A549 (cell line): ENCODE results near the gene HDAC7. TPM values are rescaled to one million over a fixed set of nuclear protein-coding genes. Genes with fewer than 3 reads are reported as not detected.
A peak's percentile ranks its signal among the peaks of the same experiment; 100 is the strongest.

Source experiments
- ATAC-seq, 2 experiments: fragments of 200-7000 bp in 1 of 2; fragments of >200 bp in 1 of 2; cut with Nextera tagmentation in 1 of 2; cut with Tn5 transposase in 1 of 2; 3 replicates each; pipeline versions ENCODE4 v1.8.0 to v1.9.1; 2018 to 2020; ENCODE audit warnings: mild to moderate bottlenecking in 1 of 2, moderate library complexity in 1 of 2
- CTCF ChIA-PET: fragments of 300-600 bp; sonication (Branson Sonifier 250); formaldehyde crosslinking; extraction: SDS; loops from one replicate; lab custom pipeline; 2021; ENCODE audit warnings: antibody characterized with exemption, inconsistent platforms; lab: Yijun Ruan, JAX
- POLR2A ChIA-PET: fragments of 350-600 bp; formaldehyde crosslinking; extraction: SDS; loops from one replicate; lab custom pipeline; 2021; ENCODE audit warnings: antibody characterized with exemption, inconsistent platforms; lab: Yijun Ruan, JAX
- DNase-seq, 2 experiments: peaks; one replicate each; pipeline versions ENCODE4 v3.0.0 to v3.0.0-alpha.2; 2011 to 2016; ENCODE audit warnings: low read depth in 1 of 2, low spot score in 1 of 2
- FAIRE-seq: peaks from 2 replicates; lab custom pipeline; 2011; peaks lifted over from hg19 to GRCh38; lab: Jason Lieb, UNC
- H3K27ac ChIP-seq, 2 experiments: fragments of >200 bp; sonication (Bioruptor Twin); formaldehyde crosslinking; 3 replicates each; pipeline ENCODE4 v1.5.1; 2016 to 2017
- H3K4me1 ChIP-seq: fragments of >200 bp; sonication (Bioruptor Twin); formaldehyde crosslinking; 3 replicates; pipeline ENCODE4 v1.6.1; 2016
- H3K4me2 ChIP-seq: fragments of >200 bp; sonication (Bioruptor Twin); formaldehyde crosslinking; 3 replicates; pipeline ENCODE4 v1.6.1; 2016
- H3K4me3 ChIP-seq: fragments of >200 bp; sonication (Bioruptor Twin); formaldehyde crosslinking; 3 replicates; pipeline ENCODE4 v1.5.1; 2016
- H3K9me3 ChIP-seq: fragments of >200 bp; sonication (Bioruptor Twin); formaldehyde crosslinking; 3 replicates; pipeline ENCODE4 v1.6.1; 2016
- CBX2 ChIP-seq: fragments of 200-600 bp; sonication (generic); IDR thresholded peaks from 2 replicates; pipeline ENCODE4 v1.6.1; 2016; ENCODE audit warnings: low read depth, mild to moderate bottlenecking, borderline replicate concordance
- EHF ChIP-seq: fragments of 250-450 bp; sonication (Bioruptor Pico); IDR thresholded peaks from 2 replicates; pipeline ENCODE4 v1.5.0; 2020; ENCODE audit warnings: mild to moderate bottlenecking
- FOSB ChIP-seq: fragments of 250-450 bp; sonication (Bioruptor Pico); IDR thresholded peaks from 2 replicates; pipeline ENCODE4 v1.5.0; 2020; ENCODE audit warnings: mild to moderate bottlenecking, moderate library complexity
- FOSL2 ChIP-seq, 2 experiments: fragments of 450-650 bp in 1 of 2; fragments of >200 bp in 1 of 2; sonication (Bioruptor Twin) in 1 of 2; formaldehyde crosslinking; IDR thresholded peaks; 2 replicates each; pipeline versions ENCODE4 v1.5.0 to v1.6.1; 2016 to 2020; ENCODE audit warnings: mild to moderate bottlenecking in 1 of 2, moderate library complexity in 1 of 2
- GATA3 ChIP-seq: IDR thresholded peaks from 2 replicates; pipeline ENCODE4 v1.6.1; 2012; ENCODE audit warnings: borderline replicate concordance
- HEYL ChIP-seq: fragments of 250-450 bp; sonication (Bioruptor Pico); IDR thresholded peaks from 2 replicates; pipeline ENCODE4 v1.8.0; 2021; ENCODE audit warnings: mild to moderate bottlenecking, moderate library complexity
- HOXA7 ChIP-seq: fragments of 250-450 bp; sonication (Bioruptor Pico); IDR thresholded peaks from 2 replicates; pipeline ENCODE4 v1.5.0; 2020; ENCODE audit warnings: mild to moderate bottlenecking, moderate library complexity
- KDM5A ChIP-seq: fragments of 200-600 bp; sonication (generic); IDR thresholded peaks from 2 replicates; pipeline ENCODE4 v1.6.1; 2016; ENCODE audit warnings: antibody characterized with exemption, mild to moderate bottlenecking
- PHF8 ChIP-seq: fragments of 200-600 bp; sonication (generic); IDR thresholded peaks from 2 replicates; pipeline ENCODE4 v1.6.1; 2016; ENCODE audit warnings: low read depth, mild to moderate bottlenecking, antibody characterized with exemption, moderate library complexity, borderline replicate concordance
- RARB ChIP-seq: fragments of 250-450 bp; sonication (Bioruptor Pico); IDR thresholded peaks from 2 replicates; pipeline ENCODE4 v1.8.0; 2021; ENCODE audit warnings: mild to moderate bottlenecking, moderate library complexity
- RNF2 ChIP-seq: fragments of 200-600 bp; sonication (generic); IDR thresholded peaks from 2 replicates; pipeline ENCODE4 v1.6.1; 2016; ENCODE audit warnings: low read depth, mild to moderate bottlenecking, antibody characterized with exemption, moderate library complexity, borderline replicate concordance
- ZFP36 ChIP-seq: fragments of 450-650 bp; IDR thresholded peaks from 2 replicates; pipeline ENCODE4 v1.6.1; 2014; ENCODE audit warnings: borderline replicate concordance; ENCODE audit not compliant: partially characterized antibody
- WGBS: methylation state at CpG from one replicate; pipeline ENCODE4 v1.1.6; 2017; ENCODE audit errors: missing lambda C conversion rate; 5-methylcytosine and 5-hydroxymethylcytosine counted together
- polyA plus RNA-seq, 4 experiments: library from polyadenylated mRNA; depleted of rRNA in 3 of 4; stranded (reverse); fragments of >200 nt; fragmentation: RNase III in 1 of 4; extraction: RNeasy Plus Mini Kit Qiagen cat#74134 plus additional on column Dnase treatment in 1 of 4; gene quantifications; 2 replicates in 3 of 4; 3 replicates in 1 of 4; pipeline ENCODE4 v1.2.3, GENCODE V29; 2011 to 2017
- TF ChIP-seq, protein P1 (sequence below): fragments of 250-450 bp; sonication (Bioruptor Pico); IDR thresholded peaks from 2 replicates; pipeline ENCODE4 v1.5.0; 2021; ENCODE audit warnings: mild to moderate bottlenecking, moderate library complexity, borderline replicate concordance
- TF ChIP-seq, protein P2 (sequence below): fragments of >200 bp; sonication (Bioruptor Twin); formaldehyde crosslinking; IDR thresholded peaks from 3 replicates; pipeline ENCODE4 v1.5.1; 2016
- TF ChIP-seq, protein P3 (sequence below): fragments of >200 bp; sonication (Bioruptor Twin); formaldehyde crosslinking; IDR thresholded peaks from 2 replicates; pipeline ENCODE4 v1.6.1; 2016
- TF ChIP-seq, protein P4 (sequence below): fragments of 200-600 bp; sonication (generic); IDR thresholded peaks from 2 replicates; pipeline ENCODE4 v1.6.1; 2016; ENCODE audit warnings: antibody characterized with exemption, mild to moderate bottlenecking, moderate library complexity
- TF ChIP-seq, protein P5 (sequence below): fragments of 450-650 bp; IDR thresholded peaks from 2 replicates; pipeline ENCODE4 v1.6.1; 2014; ENCODE audit warnings: antibody characterized with exemption
- TF ChIP-seq, protein P6 (sequence below): IDR thresholded peaks from 2 replicates; pipeline ENCODE4 v1.6.1; 2012

The HDAC7 gene
- polyA plus RNA-seq, 2 of the 4 experiments (the other 2 are of a cell fraction): 17.2 to 36.0 TPM

DNA sequence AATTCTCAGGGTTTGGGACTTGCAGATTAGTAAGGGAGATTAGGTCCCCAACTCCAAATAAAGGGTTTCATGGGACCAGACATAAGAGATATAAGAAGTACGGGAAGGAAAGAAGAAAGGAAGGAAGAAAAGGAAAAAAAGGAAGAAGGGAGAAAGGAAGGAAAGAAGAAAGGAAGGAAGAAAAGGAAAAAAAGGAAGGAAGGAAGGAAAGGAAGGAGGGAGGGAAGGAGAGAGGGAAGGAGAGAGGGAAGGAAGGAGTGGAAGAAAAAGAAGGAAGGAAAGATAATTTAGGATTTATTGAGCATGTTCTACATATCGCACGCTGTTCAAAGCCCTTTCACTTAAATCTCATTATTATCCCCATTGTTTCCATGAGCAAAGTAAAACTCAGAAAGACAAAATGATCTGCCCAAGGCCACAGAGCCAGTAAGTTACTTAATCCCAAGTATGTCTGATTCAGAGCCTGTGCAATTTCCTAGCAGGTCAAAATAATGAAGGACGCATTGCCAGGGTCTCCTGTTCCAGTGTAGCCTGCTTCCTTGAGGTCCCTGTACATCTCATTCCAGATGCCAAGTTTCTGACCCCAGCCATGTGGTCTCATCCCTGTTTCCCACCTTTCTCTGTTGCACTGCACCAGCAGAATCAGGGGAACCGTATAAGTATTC lies 3.9 kb upstream of the HDAC7 start:
- TF ChIP-seq FOSB (no peak), EHF (CRISPR knock-in tag) (no peak), FOSL2 (IDR thresholded peaks at IDR 0.05) (no peak), FOSL2 (CRISPR knock-in tag; IDR thresholded peaks at IDR 0.05) (no peak), HOXA7 (no peak), KDM5A (no peak), RNF2 (no peak), GATA3 (no peak), PHF8 (no peak), ZFP36 (no peak), RARB (CRISPR knock-in tag) (no peak), HEYL (CRISPR knock-in tag) (no peak), CBX2 (no peak)
- TF ChIP-seq, protein P1, sequence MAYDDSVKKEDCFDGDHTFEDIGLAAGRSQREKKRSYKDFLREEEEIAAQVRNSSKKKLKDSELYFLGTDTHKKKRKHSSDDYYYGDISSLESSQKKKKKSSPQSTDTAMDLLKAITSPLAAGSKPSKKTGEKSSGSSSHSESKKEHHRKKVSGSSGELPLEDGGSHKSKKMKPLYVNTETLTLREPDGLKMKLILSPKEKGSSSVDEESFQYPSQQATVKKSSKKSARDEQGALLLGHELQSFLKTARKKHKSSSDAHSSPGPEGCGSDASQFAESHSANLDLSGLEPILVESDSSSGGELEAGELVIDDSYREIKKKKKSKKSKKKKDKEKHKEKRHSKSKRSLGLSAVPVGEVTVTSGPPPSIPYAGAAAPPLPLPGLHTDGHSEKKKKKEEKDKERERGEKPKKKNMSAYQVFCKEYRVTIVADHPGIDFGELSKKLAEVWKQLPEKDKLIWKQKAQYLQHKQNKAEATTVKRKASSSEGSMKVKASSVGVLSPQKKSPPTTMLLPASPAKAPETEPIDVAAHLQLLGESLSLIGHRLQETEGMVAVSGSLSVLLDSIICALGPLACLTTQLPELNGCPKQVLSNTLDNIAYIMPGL (CRISPR knock-in tag): no peak
- TF ChIP-seq, protein P2, sequence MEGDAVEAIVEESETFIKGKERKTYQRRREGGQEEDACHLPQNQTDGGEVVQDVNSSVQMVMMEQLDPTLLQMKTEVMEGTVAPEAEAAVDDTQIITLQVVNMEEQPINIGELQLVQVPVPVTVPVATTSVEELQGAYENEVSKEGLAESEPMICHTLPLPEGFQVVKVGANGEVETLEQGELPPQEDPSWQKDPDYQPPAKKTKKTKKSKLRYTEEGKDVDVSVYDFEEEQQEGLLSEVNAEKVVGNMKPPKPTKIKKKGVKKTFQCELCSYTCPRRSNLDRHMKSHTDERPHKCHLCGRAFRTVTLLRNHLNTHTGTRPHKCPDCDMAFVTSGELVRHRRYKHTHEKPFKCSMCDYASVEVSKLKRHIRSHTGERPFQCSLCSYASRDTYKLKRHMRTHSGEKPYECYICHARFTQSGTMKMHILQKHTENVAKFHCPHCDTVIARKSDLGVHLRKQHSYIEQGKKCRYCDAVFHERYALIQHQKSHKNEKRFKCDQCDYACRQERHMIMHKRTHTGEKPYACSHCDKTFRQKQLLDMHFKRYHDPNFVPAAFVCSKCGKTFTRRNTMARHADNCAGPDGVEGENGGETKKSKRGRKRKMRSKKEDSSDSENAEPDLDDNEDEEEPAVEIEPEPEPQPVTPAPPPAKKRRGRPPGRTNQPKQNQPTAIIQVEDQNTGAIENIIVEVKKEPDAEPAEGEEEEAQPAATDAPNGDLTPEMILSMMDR: no peak
- TF ChIP-seq, protein P3, sequence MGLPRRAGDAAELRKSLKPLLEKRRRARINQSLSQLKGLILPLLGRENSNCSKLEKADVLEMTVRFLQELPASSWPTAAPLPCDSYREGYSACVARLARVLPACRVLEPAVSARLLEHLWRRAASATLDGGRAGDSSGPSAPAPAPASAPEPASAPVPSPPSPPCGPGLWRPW: no peak
- TF ChIP-seq, protein P4, sequence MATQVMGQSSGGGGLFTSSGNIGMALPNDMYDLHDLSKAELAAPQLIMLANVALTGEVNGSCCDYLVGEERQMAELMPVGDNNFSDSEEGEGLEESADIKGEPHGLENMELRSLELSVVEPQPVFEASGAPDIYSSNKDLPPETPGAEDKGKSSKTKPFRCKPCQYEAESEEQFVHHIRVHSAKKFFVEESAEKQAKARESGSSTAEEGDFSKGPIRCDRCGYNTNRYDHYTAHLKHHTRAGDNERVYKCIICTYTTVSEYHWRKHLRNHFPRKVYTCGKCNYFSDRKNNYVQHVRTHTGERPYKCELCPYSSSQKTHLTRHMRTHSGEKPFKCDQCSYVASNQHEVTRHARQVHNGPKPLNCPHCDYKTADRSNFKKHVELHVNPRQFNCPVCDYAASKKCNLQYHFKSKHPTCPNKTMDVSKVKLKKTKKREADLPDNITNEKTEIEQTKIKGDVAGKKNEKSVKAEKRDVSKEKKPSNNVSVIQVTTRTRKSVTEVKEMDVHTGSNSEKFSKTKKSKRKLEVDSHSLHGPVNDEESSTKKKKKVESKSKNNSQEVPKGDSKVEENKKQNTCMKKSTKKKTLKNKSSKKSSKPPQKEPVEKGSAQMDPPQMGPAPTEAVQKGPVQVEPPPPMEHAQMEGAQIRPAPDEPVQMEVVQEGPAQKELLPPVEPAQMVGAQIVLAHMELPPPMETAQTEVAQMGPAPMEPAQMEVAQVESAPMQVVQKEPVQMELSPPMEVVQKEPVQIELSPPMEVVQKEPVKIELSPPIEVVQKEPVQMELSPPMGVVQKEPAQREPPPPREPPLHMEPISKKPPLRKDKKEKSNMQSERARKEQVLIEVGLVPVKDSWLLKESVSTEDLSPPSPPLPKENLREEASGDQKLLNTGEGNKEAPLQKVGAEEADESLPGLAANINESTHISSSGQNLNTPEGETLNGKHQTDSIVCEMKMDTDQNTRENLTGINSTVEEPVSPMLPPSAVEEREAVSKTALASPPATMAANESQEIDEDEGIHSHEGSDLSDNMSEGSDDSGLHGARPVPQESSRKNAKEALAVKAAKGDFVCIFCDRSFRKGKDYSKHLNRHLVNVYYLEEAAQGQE: no peak
- TF ChIP-seq, protein P5, sequence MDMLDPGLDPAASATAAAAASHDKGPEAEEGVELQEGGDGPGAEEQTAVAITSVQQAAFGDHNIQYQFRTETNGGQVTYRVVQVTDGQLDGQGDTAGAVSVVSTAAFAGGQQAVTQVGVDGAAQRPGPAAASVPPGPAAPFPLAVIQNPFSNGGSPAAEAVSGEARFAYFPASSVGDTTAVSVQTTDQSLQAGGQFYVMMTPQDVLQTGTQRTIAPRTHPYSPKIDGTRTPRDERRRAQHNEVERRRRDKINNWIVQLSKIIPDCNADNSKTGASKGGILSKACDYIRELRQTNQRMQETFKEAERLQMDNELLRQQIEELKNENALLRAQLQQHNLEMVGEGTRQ: no peak
- TF ChIP-seq, protein P6, sequence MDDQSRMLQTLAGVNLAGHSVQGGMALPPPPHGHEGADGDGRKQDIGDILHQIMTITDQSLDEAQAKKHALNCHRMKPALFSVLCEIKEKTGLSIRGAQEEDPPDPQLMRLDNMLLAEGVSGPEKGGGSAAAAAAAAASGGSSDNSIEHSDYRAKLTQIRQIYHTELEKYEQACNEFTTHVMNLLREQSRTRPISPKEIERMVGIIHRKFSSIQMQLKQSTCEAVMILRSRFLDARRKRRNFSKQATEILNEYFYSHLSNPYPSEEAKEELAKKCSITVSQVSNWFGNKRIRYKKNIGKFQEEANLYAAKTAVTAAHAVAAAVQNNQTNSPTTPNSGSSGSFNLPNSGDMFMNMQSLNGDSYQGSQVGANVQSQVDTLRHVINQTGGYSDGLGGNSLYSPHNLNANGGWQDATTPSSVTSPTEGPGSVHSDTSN: no peak
- ChIA-PET POLR2A (no interaction called here), CTCF (interaction anchor here (0.8 to 59.0 kb wide), 5 partner anchors 15 to 791 kb away, joined by 3 to 1532 read pairs (median 111); partner anchors contain the start of genes HDAC7 and SLC48A1)
- Histone ChIP-seq H3K4me1 (peaks cover 59% of the 10 kb centered on the region), H3K4me3 (no peak overlapping the region), H3K4me2 (no peak overlapping the region), H3K27ac (peak overlapping the region; percentile 52 to 73; a peak in 4 of 6 replicates), H3K9me3 (no peaks in the 10 kb centered on the region)
- FAIRE-seq (no peak), ATAC-seq (no peak), DNase-seq (no peak)
- WGBS: 92% methylated on average over 5 of the region's 5 CpGs
